ENCODE results near the gene SPOUT1. TPM values are rescaled to one million over a fixed set of nuclear protein-coding genes. Genes with fewer than 3 reads are reported as not detected.
A peak's percentile ranks its signal among the peaks of the same experiment; 100 is the strongest.

Gene SPOUT1
- total RNA-seq, 4 donors from 2014 or later, result 26.4 to 71.7 (median 39.0) TPM

- no peak for DNase-seq (ENCODE audit: low spot score in 2 of 2)
- Histone ChIP-seq H3K4me1 (peaks cover 0 to 28% (median 11%) of the 10 kb centered on the region in 4 donors), H3K27me3 (no peaks in the 10 kb centered on the region), H3K36me3 (peaks cover 0 to 11% (median 0%) of the 10 kb centered on the region in 3 donors), H3K27ac (peak overlapping the region; percentile 92 to 96 (median 95)), H3K9me3 (peaks cover 0 to 6% (median 0%) of the 10 kb centered on the region in 4 donors), H3K4me3 (peak overlapping the region; percentile 72 to 95 (median 88))
- TF ChIP-seq POLR2A (IDR thresholded peaks at IDR 0.05) (no peak), EP300 (IDR thresholded peaks at IDR 0.05) (no peak)
- TF ChIP-seq, protein P1, sequence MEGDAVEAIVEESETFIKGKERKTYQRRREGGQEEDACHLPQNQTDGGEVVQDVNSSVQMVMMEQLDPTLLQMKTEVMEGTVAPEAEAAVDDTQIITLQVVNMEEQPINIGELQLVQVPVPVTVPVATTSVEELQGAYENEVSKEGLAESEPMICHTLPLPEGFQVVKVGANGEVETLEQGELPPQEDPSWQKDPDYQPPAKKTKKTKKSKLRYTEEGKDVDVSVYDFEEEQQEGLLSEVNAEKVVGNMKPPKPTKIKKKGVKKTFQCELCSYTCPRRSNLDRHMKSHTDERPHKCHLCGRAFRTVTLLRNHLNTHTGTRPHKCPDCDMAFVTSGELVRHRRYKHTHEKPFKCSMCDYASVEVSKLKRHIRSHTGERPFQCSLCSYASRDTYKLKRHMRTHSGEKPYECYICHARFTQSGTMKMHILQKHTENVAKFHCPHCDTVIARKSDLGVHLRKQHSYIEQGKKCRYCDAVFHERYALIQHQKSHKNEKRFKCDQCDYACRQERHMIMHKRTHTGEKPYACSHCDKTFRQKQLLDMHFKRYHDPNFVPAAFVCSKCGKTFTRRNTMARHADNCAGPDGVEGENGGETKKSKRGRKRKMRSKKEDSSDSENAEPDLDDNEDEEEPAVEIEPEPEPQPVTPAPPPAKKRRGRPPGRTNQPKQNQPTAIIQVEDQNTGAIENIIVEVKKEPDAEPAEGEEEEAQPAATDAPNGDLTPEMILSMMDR (IDR thresholded peaks at IDR 0.05), result no peak
- WGBS, 2 donors, result 0 to 3% methylated on average over 9 to 21 of the region's 28 CpGs
Measured at GRCh38 chr9:128771094-128771721, 58.4 kb downstream of the SPOUT1 start.

DNA sequence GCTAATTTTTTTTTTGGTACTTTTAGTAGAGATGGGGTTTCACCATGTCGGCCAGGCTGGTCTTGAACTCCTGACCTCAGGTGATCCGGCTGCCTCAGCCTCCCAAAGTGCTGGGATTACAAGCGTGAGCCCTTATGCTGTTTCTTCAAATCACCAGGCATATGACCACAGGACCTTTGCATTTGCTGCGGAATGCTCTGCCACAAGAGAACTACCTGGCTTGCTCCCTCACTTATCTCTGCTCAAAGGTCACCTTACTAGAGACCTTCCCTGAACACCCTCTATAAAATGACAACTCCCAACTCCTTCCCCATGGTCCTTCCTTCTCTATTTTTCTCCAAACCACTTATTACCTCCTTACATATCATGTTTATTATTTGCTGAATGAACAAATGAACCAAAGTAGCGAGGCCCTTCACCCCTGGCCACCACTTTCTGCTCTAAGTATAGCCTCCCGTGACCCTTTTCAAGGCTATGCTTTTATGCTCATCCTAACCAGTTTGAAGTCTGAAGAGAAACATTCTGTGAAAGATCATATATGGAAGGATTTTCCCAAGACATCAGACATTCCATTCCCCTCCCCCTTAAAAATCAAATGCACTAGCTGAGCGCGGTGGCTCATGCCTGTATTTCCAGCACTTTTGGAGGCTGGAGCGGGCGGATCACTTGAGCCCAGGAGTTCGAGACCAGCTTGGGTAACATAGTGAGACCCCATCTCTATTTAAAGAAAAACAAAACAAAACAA lies 59.1 kb downstream of the SPOUT1 start:
- no peak for TF ChIP-seq EP300 (IDR thresholded peaks at IDR 0.05)
- TF ChIP-seq POLR2A (IDR thresholded peaks at IDR 0.05), result no peak
- TF ChIP-seq, protein P1 (IDR thresholded peaks at IDR 0.05), result no peak
- H3K4me3 ChIP-seq, result peak overlapping the region; percentile 72 to 95 (median 88)
- H3K27me3 ChIP-seq, result no peaks in the 10 kb centered on the region
- peak overlapping the region in 3 of 4 donors; percentile 92 to 96 (median 94) for H3K27ac ChIP-seq
- H3K4me1 ChIP-seq, result peaks cover 0 to 28% (median 11%) of the 10 kb centered on the region in 4 donors
- WGBS, 2 donors, result 66 to 75% methylated on average over 11 of the region's 11 CpGs
- peaks cover 0 to 18% (median 0%) of the 10 kb centered on the region in 3 donors for H3K36me3 ChIP-seq
- no peaks in the 10 kb centered on the region for H3K9me3 ChIP-seq
- no peak for DNase-seq (ENCODE audit: low spot score in 2 of 2)

Other genes starting within 250 kb of the SPOUT1 start
- gene DYNC2I2, start 172.9 kb downstream of the SPOUT1 start, total RNA-seq, result 100 to 1,000 TPM in 3 of 4 donors, 10 to 100 TPM in 1; 53.8 to 117 (median 111) TPM
- 100 to 1,000 TPM; 143 to 156 (median 145) TPM for gene SET, start 140.6 kb downstream of the SPOUT1 start, total RNA-seq
- gene PKN3, start 127.3 kb downstream of the SPOUT1 start, total RNA-seq, result 10 to 100 TPM in 2 of 4 donors, 1 to 10 TPM in 2; 6.6 to 17.1 (median 8.9) TPM
- 10 to 100 TPM; 13.2 to 34.1 (median 25.3) TPM for gene ZDHHC12, start 105.7 kb downstream of the SPOUT1 start, total RNA-seq
- gene ZER1, start 57.9 kb downstream of the SPOUT1 start, total RNA-seq, result 10 to 100 TPM; 45.8 to 68.6 (median 61.3) TPM
- gene TBC1D13, start 42.5 kb downstream of the SPOUT1 start, total RNA-seq, result 10 to 100 TPM; 15.1 to 23.7 (median 17.9) TPM
- 10 to 100 TPM; 22.8 to 53.1 (median 48.8) TPM for gene ENDOG, start 11.3 kb downstream of the SPOUT1 start, total RNA-seq
- gene KYAT1, start 52.2 kb upstream of the SPOUT1 start, total RNA-seq, result 1 to 10 TPM; 7.4 to 9.0 (median 8.6) TPM
- gene LRRC8A, start 52.3 kb upstream of the SPOUT1 start, total RNA-seq, result 10 to 100 TPM; 65.1 to 94.7 (median 81.1) TPM
- gene PHYHD1, start 91.2 kb upstream of the SPOUT1 start, total RNA-seq, result 10 to 100 TPM; 37.8 to 55.3 (median 45.8) TPM
- 10 to 100 TPM in 3 of 4 donors, 1 to 10 TPM in 1; 9.4 to 13.1 (median 12.3) TPM for gene DOLK, start 117.8 kb upstream of the SPOUT1 start, total RNA-seq
- 10 to 100 TPM; 22.9 to 76.5 (median 43.5) TPM for gene NUP188, start 117.9 kb upstream of the SPOUT1 start, total RNA-seq
- gene SH3GLB2, start 198.5 kb upstream of the SPOUT1 start, total RNA-seq, result 100 to 1,000 TPM; 117 to 175 (median 129) TPM
- gene MIGA2, start 206.8 kb upstream of the SPOUT1 start, total RNA-seq, result 10 to 100 TPM; 25.3 to 56.7 (median 34.2) TPM

Data from tibial nerve (tissue), 4 donors.